ENCODE measurements around the gene HHATL. TPM values are rescaled to one million over a fixed set of nuclear protein-coding genes. Genes with fewer than 3 reads are reported as not detected.
"Not testable (repeated sequence)": the region's sequence is repeated elsewhere in the genome, so short reads cannot be mapped to it uniquely, and the experiment has no call there.

HHATL gene
- total and polyA plus RNA-seq, 9 donors = 18.1 to 67.7 (median 45.9) TPM

DNA sequence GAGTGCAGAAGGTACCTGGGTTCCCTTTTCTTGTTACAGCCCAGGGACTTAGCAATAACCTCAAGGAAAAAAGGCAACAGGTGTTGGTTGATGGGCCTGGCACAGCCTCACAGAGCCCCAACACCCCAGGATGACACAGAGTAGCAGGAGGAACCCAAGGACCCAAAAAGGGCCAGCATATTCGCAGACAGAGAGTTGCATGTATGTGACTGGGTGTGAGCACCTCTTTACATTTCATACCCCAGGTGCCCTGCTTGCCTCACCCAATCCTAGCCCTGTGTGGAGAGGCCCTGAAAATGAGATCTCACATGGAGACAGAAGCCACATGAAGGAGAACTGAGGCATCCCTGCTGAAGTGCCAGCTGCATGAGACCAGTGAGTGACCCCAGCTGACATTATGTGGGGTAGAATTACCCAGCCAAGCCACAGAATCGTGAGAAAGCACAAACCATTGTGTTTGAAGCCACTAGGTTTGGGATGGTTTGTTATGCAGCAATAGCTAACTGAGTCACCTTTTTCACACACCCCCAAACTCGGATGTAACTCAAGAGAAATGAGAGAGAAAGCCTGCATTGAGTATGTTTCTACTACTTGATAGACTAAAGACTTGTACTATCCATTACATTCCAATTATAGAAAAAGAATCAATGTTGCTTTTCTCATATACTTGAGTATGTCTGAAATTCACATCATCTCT, 26.2 kb upstream of the HHATL start:
- Histone ChIP-seq H3K9me3 (replicated peaks; ENCODE audit: control insufficient read depth, low read depth, low read length) (no peaks in the 10 kb centered on the region), H3K4me1 (ENCODE audit: control insufficient read depth, insufficient read depth, low read length) (no peaks in the 10 kb centered on the region), H3K36me3 (ENCODE audit: control insufficient read depth, insufficient read depth, low read length) (no peaks in the 10 kb centered on the region), H3K27ac (ENCODE audit: low read length) (no peak overlapping the region), H3K4me3 (ENCODE audit: low read length) (no peak overlapping the region), H3K27me3 (ENCODE audit: control insufficient read depth, insufficient read depth, low read length) (no peaks in the 10 kb centered on the region)
- no CpG with 5 or more reads among the region's 3 CpGs for WGBS (ENCODE audit: insufficient coverage)
- DNase-seq = no peak

DNA sequence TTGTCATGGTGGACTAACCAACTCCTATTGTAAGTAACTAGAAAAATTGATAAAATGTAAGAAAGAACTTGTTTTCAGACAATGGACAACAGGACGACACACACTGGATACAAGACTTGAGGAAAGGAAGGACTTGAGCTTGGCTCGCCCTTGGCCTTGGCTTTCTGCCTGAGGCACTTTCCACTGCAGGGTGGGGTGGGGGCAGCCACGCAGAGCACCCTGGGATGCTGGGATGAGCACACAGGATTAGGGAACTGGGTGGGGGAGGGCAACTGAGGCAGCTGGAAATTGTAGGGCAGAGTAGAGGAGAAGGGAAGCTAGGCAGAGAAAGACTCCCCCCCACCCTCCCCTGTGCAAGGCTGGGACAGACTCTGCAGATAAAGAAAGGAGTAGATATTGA, 25.5 kb upstream of the HHATL start:
- DNase-seq = no peak
- no peaks in the 10 kb centered on the region for H3K9me3 ChIP-seq (replicated peaks; ENCODE audit: control insufficient read depth, low read depth, low read length)
- H3K27ac ChIP-seq (ENCODE audit: low read length) = no peak overlapping the region
- H3K27me3 ChIP-seq (ENCODE audit: control insufficient read depth, insufficient read depth, low read length) = no peaks in the 10 kb centered on the region
- no peaks in the 10 kb centered on the region for H3K36me3 ChIP-seq (ENCODE audit: control insufficient read depth, insufficient read depth, low read length)
- no peaks in the 10 kb centered on the region for H3K4me1 ChIP-seq (ENCODE audit: control insufficient read depth, insufficient read depth, low read length)
- H3K4me3 ChIP-seq (ENCODE audit: low read length) = no peak overlapping the region
- 17% methylated on average over 2 of the region's 3 CpGs for WGBS (ENCODE audit: insufficient coverage)

DNA sequence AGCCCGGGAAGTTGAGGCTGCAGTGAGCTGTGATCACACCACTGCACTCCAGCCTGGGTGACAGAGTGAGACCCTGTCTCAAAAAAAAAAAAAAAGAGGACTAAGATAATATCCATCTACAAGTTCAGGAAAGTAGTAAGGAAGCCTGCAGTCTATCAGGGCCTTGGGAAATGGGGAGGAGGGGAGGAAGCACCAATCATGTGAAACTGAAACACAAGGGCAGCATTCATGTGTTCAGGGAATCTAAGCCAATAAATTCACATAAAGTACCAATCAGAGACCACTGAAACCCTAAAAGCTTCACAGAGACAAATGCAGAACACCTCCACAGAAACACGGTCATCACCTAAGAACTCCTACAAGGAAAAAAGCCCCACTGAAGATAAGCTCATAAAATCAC, 22.9 kb upstream of the HHATL start:
- Histone ChIP-seq H3K9me3 (replicated peaks; ENCODE audit: control insufficient read depth, low read depth, low read length) (no peaks in the 10 kb centered on the region), H3K27ac (ENCODE audit: low read length) (no peak overlapping the region), H3K4me1 (ENCODE audit: control insufficient read depth, insufficient read depth, low read length) (no peaks in the 10 kb centered on the region), H3K27me3 (ENCODE audit: control insufficient read depth, insufficient read depth, low read length) (no peaks in the 10 kb centered on the region), H3K4me3 (ENCODE audit: low read length) (no peak overlapping the region), H3K36me3 (ENCODE audit: control insufficient read depth, insufficient read depth, low read length) (no peaks in the 10 kb centered on the region)
- WGBS (ENCODE audit: insufficient coverage) = 100% methylated on average over 1 of the region's 2 CpGs
- no peak for DNase-seq

DNA sequence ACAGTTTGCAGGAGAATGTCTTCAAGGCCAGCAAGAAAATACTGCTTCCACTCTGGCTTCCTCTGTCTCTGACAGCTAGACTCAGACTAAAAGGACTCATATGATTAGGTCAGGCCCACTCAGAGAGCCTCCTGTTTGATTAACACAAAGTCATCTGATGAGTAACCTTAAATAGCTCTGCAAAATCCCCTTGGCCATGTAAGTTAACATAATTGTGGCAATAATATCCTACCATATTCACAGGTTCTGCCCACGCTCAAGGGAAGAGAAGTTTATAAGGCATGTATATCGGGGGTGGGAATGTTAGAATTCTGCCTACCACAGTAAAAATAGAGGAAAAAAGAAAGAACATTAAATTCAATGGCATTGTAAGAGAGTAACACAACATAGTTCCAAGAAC, 20.6 kb upstream of the HHATL start:
- WGBS (ENCODE audit: insufficient coverage) = no CpG with 5 or more reads among the region's 2 CpGs
- H3K9me3 ChIP-seq (replicated peaks; ENCODE audit: control insufficient read depth, low read depth, low read length) = no peaks in the 10 kb centered on the region
- no peak overlapping the region for H3K4me3 ChIP-seq (ENCODE audit: low read length)
- H3K27ac ChIP-seq (ENCODE audit: low read length) = no peak overlapping the region
- H3K36me3 ChIP-seq (ENCODE audit: control insufficient read depth, insufficient read depth, low read length) = no peaks in the 10 kb centered on the region
- DNase-seq = no peak
- no peaks in the 10 kb centered on the region for H3K27me3 ChIP-seq (ENCODE audit: control insufficient read depth, insufficient read depth, low read length)
- H3K4me1 ChIP-seq (ENCODE audit: control insufficient read depth, insufficient read depth, low read length) = no peaks in the 10 kb centered on the region

DNA sequence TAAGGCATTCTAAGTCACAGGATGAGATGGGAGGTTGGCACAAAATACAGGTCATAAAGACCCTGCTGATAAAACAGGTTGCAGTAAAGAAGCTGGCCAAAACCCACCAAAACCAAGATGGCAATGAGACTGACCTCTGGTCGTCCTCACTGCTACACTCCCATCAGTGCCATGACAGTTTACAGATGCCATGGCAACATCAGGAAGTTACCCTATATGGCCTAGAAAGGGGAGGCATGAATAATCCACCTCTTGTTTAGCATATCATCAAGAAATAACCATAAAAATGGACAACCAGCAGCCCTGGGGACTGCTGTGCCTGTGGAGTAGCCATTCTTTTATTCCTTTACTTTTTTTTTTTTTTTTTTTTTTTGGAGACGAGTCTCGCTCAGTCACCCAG, 19.8 kb upstream of the HHATL start:
- no CpG with 5 or more reads among the region's 3 CpGs for WGBS (ENCODE audit: insufficient coverage)
- not testable (repeated sequence) for H3K4me3 ChIP-seq (ENCODE audit: low read length); DNase-seq; H3K4me1 ChIP-seq (ENCODE audit: control insufficient read depth, insufficient read depth, low read length); H3K27ac ChIP-seq (ENCODE audit: low read length); H3K36me3 ChIP-seq (ENCODE audit: control insufficient read depth, insufficient read depth, low read length); H3K9me3 ChIP-seq (replicated peaks; ENCODE audit: control insufficient read depth, low read depth, low read length); H3K27me3 ChIP-seq (ENCODE audit: control insufficient read depth, insufficient read depth, low read length)

DNA sequence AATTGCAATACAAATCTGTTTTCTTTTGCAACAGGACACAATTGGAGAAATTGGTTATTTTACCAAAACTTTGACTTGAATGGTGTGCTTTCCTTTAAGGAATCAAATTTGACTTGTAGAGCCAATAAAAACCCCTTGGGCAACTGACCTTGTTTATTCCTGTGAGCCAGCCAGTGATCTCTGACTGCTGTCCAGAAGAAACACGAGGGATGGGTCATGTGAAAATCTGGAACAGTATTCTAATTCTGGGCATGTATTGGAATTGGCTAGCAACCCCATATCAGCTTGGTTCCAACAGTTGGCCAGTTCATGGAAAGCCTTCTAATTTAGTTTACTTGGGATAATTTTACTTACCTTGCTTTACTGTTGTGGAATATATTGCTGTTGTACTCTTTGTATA, 19.1 kb upstream of the HHATL start:
- Histone ChIP-seq H3K4me1 (ENCODE audit: control insufficient read depth, insufficient read depth, low read length) (no peaks in the 10 kb centered on the region), H3K36me3 (ENCODE audit: control insufficient read depth, insufficient read depth, low read length) (no peaks in the 10 kb centered on the region), H3K27me3 (ENCODE audit: control insufficient read depth, insufficient read depth, low read length) (no peaks in the 10 kb centered on the region), H3K27ac (ENCODE audit: low read length) (no peak overlapping the region), H3K9me3 (replicated peaks; ENCODE audit: control insufficient read depth, low read depth, low read length) (no peaks in the 10 kb centered on the region), H3K4me3 (ENCODE audit: low read length) (no peak overlapping the region)
- DNase-seq = no peak
- WGBS (ENCODE audit: insufficient coverage) = no CpG with 5 or more reads among the region's 1 CpG

DNA sequence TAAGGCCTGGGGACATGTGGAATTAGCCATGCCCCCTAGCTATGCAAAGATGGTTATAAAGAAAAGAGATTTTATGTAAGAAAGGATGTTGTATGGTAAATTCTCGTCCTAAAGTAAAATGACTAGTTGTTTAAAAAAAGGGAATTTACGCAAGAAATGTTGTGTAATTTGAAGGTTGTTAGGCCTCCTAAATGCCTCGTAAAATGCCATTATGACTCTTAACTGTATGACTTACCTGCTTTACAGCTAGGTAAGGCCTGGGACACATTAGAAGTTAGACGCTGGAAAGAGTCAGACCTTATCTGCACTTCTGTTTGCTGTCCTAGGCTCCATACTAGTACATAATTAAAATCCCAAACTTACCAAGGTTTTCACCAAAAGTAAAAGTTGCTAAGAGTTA, 17.5 kb upstream of the HHATL start:
- H3K36me3 ChIP-seq (ENCODE audit: control insufficient read depth, insufficient read depth, low read length) = no peaks in the 10 kb centered on the region
- H3K27ac ChIP-seq (ENCODE audit: low read length) = no peak overlapping the region
- no peaks in the 10 kb centered on the region for H3K27me3 ChIP-seq (ENCODE audit: control insufficient read depth, insufficient read depth, low read length)
- WGBS (ENCODE audit: insufficient coverage) = 82% methylated on average over 2 of the region's 4 CpGs
- H3K9me3 ChIP-seq (replicated peaks; ENCODE audit: control insufficient read depth, low read depth, low read length) = no peaks in the 10 kb centered on the region
- H3K4me1 ChIP-seq (ENCODE audit: control insufficient read depth, insufficient read depth, low read length) = no peaks in the 10 kb centered on the region
- no peak overlapping the region for H3K4me3 ChIP-seq (ENCODE audit: low read length)
- DNase-seq = no peak

DNA sequence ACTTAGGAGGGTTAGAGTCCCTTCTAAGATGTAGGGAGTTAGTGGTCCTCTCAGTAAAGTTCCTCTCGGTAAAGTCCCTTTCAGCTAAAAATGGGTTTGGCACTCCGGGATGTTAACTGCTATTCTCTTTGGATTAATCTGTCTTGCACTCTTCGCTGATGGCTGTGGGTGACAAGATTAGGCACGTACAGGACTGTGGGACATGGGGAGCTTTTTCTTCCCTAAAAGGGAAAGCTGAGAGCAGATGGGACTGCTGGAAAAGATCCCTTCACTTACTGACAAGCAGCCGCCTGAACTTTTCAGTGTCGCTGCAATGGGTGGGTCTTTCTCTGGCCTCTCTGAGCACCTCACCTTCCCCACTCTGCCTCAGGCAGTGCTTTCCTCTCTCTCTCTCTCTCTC, 16.4 kb upstream of the HHATL start:
- Histone ChIP-seq H3K27ac (ENCODE audit: low read length) (no peak overlapping the region), H3K36me3 (ENCODE audit: control insufficient read depth, insufficient read depth, low read length) (no peaks in the 10 kb centered on the region), H3K4me1 (ENCODE audit: control insufficient read depth, insufficient read depth, low read length) (no peaks in the 10 kb centered on the region), H3K9me3 (replicated peaks; ENCODE audit: control insufficient read depth, low read depth, low read length) (no peaks in the 10 kb centered on the region), H3K4me3 (ENCODE audit: low read length) (no peak overlapping the region), H3K27me3 (ENCODE audit: control insufficient read depth, insufficient read depth, low read length) (no peaks in the 10 kb centered on the region)
- DNase-seq = no peak
- 81% methylated on average over 2 of the region's 6 CpGs for WGBS (ENCODE audit: insufficient coverage)

DNA sequence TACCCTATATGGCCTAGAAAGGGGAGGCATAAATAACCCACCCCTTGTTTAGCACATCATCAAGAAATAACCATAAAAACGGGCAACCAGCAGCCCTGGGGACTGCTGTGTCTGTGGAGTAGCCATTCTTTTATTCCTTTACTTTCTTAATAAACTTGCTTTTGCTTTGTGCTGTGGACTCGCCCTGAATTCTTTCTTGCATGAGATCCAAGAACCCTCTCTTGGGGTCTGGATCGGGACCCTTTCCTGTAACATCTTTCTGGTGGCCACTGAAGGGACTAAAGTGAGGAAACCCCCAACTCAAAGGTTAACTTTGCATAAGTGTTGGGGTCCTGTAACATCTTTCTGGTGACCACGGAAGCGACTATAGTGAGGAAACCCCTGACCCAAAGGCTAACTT, 15.7 kb upstream of the HHATL start:
- Histone ChIP-seq H3K27ac (ENCODE audit: low read length) (no peak overlapping the region), H3K4me1 (ENCODE audit: control insufficient read depth, insufficient read depth, low read length) (no peaks in the 10 kb centered on the region)
- WGBS (ENCODE audit: insufficient coverage) = no CpG with 5 or more reads among the region's 5 CpGs

DNA sequence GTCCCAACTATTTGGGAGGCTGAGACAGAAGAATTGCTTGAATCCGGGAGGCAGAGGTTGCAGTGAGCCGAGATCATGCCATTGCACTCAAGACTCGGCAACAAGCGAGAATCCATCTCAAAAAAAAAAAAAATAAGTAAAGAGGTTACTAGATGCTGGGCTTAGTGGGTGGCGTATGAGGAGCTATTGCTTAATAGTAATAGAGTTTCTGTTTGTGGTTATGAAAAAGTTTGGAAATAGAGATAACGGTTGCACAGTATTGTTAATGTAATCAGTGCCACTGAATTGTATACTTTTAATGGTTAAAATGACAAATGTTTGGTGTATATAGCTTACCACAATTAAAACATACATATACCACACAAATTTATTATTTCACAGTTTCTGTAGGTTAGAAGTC, 14.7 kb upstream of the HHATL start:
- WGBS (ENCODE audit: insufficient coverage) = 100% methylated on average over 1 of the region's 6 CpGs
- Histone ChIP-seq H3K27ac (ENCODE audit: low read length) (no peak overlapping the region), H3K4me1 (ENCODE audit: control insufficient read depth, insufficient read depth, low read length) (no peaks in the 10 kb centered on the region), H3K36me3 (ENCODE audit: control insufficient read depth, insufficient read depth, low read length) (no peaks in the 10 kb centered on the region), H3K4me3 (ENCODE audit: low read length) (no peak overlapping the region), H3K27me3 (ENCODE audit: control insufficient read depth, insufficient read depth, low read length) (no peaks in the 10 kb centered on the region), H3K9me3 (replicated peaks; ENCODE audit: control insufficient read depth, low read depth, low read length) (no peaks in the 10 kb centered on the region)
- DNase-seq = no peak

More for the DNA sequence above, 15.7 kb upstream of the HHATL start:
- Histone ChIP-seq H3K4me3 (ENCODE audit: low read length) (no peak overlapping the region), H3K27me3 (ENCODE audit: control insufficient read depth, insufficient read depth, low read length) (no peaks in the 10 kb centered on the region), H3K36me3 (ENCODE audit: control insufficient read depth, insufficient read depth, low read length) (no peaks in the 10 kb centered on the region), H3K9me3 (replicated peaks; ENCODE audit: control insufficient read depth, low read depth, low read length) (no peaks in the 10 kb centered on the region)
- DNase-seq = no peak

Measured in muscle of leg (tissue), 11 donors.